HG03469 (cell line): ENCODE results near the gene PASD1.
A peak's percentile ranks its signal among the peaks of the same experiment; 100 is the strongest.
"Not testable (repeated sequence)": the region's sequence is repeated elsewhere in the genome, so short reads cannot be mapped to it uniquely, and the experiment has no call there.

Experiments
- ATAC-seq: cut with Tn5 transposase; IDR thresholded peaks from one replicate; pipeline ENCODE4 v1.9.1; 2021; ENCODE audit warnings: mild to moderate bottlenecking, moderate library complexity, moderate number of reproducible peaks; ENCODE audit not compliant: unreplicated experiment

PASD1 gene, protein sequence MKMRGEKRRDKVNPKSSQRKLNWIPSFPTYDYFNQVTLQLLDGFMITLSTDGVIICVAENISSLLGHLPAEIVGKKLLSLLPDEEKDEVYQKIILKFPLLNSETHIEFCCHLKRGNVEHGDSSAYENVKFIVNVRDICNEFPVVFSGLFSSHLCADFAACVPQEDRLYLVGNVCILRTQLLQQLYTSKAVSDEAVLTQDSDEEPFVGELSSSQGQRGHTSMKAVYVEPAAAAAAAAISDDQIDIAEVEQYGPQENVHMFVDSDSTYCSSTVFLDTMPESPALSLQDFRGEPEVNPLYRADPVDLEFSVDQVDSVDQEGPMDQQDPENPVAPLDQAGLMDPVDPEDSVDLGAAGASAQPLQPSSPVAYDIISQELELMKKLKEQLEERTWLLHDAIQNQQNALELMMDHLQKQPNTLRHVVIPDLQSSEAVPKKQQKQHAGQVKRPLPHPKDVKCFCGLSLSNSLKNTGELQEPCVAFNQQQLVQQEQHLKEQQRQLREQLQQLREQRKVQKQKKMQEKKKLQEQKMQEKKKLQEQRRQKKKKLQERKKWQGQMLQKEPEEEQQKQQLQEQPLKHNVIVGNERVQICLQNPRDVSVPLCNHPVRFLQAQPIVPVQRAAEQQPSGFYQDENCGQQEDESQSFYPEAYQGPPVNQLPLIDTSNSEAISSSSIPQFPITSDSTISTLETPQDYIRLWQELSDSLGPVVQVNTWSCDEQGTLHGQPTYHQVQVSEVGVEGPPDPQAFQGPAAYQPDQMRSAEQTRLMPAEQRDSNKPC

DNA sequence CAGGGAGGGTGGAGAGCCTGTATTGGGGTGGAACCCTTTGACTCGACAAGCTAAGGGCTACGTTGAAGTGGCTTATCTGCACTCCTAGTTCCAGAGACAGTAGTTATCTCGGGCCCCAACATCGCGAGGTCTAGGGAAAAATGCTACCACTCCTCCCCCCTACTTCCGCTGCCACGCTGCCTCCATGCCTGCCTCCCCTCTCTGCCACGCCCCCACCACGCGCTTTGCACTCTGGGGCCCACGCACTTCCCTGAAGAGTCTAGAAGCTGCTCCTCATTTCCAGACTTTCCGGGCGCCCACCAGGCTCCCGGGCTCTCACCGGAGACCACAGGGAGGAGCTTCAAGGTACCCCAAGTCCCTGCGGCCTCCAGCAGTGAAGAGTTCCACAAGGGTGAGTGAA is at the start of gene PASD1:
Gene PASD1, plus strand, starts transcription at position 227 of the 400 bp plus-strand sequence. CDS start 37,879 bp downstream, outside the sequence.
- no peak for ATAC-seq

DNA sequence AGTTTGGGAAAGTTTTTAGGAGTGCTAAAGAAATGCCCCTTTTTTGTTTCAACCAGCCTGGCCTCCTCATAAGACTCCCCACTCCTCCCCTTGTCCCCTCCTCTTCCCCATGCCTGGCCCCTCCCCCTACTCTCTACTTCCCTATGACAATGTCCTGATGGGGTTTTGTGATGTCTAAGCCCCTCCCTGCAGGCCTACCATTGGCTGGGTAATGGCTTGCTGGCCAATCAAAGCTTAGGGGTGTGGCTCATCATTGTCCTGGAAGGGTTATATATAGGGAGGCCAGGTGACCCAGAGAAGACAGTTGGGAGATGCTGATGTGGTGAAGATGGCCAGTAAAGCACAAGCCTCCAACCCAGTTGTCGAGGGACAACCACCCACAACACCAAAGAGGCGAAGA is 48.2 kb upstream of the PASD1 start:
- ATAC-seq = no peak

DNA sequence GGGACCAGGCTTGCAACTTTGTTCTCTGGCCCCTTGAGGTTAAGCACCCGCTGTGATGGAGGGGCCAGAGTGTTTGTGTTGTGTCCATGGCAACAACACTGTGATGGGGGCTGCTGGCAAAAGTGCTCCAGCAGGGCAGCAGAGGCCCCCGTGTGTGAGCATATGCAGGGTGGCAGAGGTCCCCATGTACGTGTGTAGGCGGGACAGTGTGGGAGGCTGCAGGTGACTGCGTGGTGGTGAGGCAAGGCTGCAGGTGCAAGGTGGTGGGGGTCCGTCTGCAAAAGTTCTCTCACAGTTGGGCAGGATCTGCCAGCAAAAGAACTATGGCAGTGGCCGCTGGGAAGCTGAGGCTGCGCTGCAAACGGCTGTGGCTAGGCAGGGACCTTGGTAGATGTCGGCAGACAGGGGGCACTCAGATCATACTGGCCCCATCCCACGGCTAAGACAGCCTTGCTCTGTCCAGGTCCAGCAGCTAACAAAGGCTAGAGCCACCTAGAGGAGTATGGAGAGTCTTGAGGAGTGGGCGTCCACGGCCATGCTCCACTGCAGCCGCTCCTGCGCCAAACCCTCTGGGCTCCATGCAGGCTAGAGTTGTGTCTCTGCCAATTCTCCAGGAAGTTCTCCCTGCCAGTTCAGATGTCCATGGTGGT is 46.8 kb upstream of the PASD1 start:
- ATAC-seq = no peak

DNA sequence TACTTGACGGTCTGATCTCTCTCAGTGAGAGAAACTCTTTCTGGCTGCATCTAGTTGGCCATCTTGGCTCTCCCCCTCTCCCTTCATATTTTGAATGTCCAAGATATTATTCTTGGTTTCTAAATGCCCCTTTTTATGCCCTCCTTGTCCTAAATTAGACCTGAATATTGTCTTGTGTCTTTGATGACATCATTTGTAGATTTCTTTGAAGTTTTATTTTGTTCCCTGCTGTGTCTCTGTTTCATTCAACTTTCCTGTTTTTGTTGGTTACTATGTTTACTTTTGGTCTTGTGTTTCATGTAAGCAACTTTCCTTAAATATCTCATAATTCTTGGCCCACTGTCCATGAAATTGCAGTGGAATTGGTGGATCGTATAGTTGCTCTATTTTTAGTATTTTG is 46.1 kb upstream of the PASD1 start:
- ATAC-seq = no peak

DNA sequence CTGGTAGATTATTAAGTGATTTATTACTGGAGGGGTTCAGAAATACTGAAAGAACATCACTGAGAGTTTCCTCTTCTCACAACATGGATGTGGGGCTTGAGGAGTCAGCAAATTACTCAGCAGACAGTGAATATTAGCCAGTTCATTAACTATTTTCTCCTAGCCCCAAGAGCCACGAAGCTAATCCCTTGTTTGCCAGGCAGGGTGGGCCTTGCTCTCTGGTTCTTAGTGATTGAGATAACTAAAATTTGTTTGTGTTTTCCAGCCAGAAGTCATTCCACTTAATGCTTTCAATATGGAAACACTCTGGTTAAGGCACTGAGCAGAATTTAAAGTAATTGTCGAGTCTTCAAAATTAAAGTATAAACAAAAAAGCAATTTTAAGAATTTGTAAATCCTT is 40.1 kb upstream of the PASD1 start:
- ATAC-seq = no peak

DNA sequence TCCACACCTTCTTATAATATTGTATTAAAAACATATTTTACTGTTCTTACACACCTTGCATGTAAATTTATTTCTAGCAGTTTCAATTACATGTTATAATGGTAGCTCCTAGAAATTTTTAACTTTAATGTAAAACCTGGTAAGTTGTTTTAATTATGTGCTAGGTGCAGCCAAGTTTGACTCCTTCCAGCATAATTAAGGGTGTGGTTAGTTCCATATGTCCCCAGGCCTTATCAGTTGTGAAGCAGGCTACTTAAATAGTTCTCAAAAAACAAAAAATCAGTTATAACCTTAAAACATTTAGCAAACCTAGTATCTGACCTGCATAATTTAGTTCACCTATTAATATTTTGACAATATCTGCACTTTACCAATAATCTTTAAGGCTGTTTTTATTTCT is 26.9 kb upstream of the PASD1 start:
- no peak for ATAC-seq

DNA sequence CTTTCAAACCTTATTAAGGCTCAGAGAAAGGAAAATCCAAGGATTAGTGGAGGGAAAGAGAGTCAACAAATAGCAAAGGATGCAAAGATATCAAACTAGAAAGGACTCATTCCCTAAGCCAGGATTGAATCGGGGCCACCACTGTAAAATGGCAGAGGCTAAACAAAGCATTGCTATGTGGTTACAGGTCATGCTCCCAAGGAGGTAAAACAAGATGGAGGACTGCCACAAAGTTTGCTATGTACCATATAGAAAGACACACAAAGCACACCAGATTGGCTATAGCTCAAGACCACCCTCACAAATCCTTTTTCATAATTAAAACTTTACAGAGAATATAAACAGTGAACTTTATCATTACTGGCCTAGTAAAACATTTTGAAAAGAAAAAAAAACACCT is 25.9 kb upstream of the PASD1 start:
- ATAC-seq = no peak

DNA sequence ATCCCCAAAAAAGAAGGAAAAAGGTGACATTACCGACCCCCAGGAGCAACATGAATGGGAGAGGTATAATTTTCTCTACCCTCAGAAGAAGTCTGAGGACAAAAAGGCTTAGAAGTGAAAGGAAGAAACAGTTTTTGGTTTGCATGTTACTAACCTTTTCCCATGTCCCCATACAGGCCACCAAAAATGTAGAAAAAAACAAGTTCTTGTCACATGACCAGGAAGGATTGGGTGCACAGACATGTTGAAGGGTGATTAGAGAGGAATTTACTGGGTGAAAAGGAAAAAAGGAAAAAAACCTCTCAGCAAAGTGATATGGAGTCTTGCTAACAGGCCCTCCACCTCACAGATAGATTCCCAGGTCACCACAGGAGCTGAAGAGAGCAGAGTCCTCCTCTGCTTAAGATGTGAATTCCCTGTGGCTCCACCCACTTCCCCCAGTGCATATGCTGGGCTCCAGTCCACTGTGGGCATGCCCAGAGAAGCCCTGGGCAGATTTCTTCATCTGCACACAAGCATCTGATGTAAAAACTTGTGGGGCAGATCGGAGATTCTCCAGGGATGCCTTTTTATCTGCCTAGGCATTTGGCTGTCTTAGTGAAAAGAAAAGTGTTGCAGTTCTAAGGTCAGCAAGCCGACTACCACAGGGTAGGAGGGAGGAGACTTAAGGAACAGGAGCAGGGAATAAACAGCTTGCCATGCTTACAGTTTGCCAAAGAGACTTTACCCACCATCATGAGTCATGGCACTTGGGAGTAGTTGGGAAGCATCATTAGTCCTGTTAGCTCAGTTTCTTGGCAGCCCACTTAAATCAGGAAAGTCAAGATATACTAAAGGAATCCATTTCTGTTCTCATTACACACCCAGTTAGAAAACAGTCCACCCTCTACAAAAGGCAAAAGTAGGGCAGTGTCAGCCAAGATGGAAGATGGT is 25.0 kb upstream of the PASD1 start:
- no peak for ATAC-seq

DNA sequence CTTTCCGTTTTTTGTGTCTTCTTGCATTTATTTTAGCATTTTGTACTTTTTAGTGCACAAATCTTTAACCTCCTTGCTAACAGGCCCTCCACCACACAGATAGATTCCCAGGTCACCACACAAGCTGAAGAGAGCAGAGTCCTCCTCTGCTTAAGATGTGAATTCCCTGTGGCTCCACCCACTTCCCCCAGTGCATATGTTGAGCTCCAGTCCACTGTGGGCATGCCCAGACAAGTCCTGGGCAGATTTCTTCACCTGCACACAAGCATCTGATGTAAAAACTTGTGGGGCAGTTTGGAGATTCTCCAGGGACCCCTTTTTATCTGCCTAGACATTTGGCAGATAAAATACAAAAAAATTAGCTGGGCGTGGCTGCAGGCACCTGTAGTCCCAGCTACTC is 19.8 kb upstream of the PASD1 start:
- ATAC-seq = peak; percentile 64

DNA sequence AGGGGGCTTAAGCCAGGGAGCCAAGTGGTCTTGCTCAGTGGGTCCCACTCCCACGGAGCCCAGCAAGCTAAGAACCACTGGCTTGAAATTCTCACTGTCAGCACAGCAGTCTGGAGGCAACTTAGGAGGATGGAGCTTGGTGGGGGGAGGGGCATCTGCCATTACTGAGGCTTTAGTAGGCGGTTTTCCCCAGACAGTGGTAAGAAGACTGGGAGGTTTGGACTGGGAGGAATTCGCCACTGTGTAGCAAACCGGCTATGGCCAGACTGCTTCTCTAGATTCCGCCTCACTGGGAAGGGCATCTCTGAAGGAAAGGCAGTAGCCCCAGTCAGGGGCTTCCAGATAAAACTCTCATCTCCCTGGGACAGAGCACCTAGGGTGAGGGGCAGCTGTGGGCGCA is 17.2 kb upstream of the PASD1 start:
- not testable (repeated sequence) for ATAC-seq

DNA sequence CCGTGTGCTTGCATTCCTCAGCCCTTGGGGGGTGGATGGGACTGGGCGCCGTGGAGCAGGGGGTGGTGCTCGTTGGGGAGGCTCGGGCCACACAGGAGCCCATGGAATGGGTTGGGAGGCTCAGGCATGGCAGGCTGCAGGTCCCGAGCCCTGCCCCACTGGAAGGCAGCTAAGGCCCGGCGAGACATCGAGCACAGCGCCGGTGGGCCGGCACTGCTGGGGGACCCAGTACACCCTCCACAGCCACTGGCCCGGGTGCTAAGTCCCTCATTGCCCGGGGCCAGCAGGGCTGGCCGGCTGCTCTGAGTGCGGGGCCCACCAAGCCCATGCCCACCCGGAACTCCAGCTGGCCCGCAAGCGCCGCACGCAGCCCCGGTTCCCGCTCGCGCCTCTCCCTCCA is 12.3 kb upstream of the PASD1 start:
- ATAC-seq = not testable (repeated sequence)

DNA sequence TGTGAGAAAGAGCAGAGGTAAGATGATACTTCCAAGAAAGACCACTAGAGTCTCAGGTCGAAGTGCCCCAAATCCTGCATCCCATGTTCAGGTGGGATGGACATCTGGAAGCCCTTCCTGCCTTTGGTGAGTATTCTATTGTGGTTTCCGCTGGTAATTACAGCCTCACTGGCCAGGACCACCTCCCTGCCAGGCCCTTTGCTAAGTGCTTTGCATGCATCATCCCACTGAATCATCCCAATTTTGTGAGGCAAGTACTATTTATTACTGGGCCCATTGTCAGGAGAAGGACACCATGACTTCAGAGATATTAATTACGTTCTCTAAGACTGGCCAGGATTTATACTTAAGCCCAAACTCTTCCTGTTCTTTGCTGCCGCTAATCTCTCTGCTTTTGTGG is 10.7 kb upstream of the PASD1 start:
- no peak for ATAC-seq

DNA sequence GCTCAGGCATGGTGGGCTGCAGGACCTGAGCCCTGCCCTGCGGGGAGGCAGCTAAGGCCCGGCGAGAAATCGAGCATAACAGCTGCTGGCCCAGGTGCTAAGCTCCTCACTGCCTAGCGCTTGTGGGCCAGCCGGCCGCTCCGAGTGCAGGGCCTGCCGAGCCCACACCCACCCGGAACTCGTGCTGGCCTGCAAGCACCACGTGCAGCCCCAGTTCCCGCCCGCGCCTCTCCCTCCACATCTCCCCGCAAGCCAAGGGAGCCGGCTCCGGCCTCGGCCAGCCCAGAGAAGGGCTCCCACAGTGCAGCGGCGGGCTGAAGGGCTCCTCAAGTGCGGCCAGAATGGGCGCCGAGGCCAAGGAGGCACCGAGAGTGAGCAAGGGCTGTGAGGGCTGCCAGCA is 8.2 kb upstream of the PASD1 start:
- ATAC-seq = not testable (repeated sequence)

DNA sequence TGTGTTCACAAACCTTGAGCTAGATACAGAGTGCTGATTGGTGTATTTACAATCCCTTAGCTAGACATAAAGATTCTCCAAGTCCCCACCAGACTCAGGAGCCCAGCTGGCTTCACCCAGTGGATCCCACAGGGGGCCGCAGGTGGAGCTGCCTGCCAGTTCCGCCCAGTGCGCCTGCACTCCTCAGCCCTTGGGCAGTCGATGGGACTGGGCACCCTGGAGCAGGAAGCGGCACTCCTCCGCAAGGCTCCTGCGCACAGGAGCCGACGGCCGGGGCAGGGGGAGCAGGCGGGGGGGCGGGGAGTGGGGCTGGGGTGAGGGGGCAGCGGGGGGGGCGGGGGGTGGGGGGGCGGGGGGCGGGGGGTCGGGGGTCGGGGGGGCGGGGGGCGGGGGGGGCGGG is 990 bp upstream of the PASD1 start:
- not testable (repeated sequence) for ATAC-seq

DNA sequence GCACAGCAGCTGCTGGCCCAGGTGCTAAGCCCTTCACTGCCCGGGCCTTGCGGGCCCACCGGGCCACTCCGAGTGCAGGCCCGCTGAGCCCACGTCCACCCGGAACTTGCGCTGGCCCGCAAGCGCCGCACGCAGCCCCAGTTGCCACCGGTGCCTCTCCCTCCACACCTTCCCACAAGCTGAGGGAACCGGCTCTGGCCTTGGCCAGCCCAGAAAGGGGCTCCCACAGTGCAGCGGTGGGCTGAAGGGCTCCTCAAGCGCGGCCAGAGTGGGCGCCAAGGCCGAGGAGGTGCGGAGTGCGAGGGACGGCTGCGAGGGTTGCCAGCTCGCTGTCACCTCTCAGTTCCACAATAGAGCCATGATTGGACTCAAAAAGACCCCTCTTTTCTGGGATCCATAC is 472 bp upstream of the PASD1 start:
- not testable (repeated sequence) for ATAC-seq

DNA sequence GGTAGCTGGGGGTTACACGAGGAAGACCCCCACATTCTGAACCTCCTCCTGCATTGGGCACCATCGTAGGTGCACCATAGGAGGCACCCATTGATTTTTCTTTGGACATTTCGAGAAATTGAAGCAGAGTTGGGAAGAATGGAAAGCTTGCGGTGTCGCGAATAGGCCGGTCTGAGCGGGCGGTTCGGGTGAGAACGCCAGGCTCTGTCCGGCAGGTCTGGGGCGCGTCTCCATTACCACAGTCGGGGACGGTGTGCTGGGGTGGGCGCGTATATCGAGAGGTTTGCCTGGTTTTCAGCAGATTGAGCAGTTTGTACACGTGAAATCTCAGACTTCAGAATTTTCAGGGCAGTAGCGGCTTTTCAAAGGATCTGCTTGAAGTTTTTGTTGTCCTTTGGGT is 560 bp downstream of the PASD1 start:
- no peak for ATAC-seq

DNA sequence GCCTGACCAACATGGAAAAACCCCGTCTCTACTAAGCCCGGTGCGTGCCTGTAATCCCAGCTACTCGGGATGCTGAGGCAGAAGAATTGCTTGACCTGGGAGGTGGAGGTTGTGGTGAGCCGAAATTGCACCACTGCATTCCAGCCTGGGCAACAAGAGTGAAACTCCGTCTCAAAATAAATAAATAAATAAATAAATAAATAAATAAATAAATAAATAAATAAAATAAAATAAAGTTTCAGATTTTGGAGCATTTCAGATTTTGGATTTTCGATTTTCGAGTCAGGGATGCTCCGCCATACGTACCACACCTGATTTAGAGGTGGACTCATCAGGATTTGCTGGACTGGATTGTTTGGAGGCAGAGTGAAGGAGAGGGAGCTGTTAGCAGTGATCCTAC is 3.4 kb downstream of the PASD1 start:
- not testable (repeated sequence) for ATAC-seq

DNA sequence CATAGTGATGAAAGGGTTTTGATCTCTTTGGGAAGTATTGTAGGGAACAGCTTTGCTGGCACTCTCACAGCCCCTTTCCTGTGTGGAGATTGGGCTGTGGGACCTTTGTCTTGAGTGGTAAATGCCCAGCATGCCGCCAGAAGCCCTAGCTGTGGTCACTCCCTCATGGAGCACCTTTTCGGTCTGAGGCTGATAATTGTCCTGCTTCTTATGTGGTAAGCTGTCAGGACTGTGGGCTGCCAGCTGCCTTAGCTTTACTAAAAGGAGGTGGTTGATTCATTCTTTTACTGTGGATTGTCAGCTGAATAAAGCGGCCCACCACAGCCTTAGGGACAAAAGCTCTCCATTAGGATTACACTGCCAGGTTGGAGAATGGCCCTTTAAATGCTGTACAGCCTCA is 7.1 kb downstream of the PASD1 start:
- no peak for ATAC-seq

DNA sequence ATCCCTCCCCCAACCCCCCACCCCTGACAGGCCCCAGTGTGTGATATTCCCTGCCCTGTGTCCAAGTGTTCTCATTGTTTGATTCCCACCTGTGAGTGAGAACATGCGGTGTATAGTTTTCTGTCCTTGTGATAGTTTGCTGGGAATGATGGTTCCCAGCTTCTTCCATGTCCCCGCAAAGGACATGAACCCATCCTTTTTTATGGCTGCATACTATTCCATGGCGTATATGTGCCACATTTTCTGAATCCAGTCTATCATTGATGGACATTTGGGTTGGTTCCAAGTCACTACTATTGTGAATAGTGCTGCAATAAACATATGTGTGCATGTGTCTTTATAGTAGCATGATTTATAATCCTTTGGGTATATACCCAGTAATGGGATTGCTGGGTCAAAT is 29.9 kb downstream of the PASD1 start:
- ATAC-seq = not testable (repeated sequence)

DNA sequence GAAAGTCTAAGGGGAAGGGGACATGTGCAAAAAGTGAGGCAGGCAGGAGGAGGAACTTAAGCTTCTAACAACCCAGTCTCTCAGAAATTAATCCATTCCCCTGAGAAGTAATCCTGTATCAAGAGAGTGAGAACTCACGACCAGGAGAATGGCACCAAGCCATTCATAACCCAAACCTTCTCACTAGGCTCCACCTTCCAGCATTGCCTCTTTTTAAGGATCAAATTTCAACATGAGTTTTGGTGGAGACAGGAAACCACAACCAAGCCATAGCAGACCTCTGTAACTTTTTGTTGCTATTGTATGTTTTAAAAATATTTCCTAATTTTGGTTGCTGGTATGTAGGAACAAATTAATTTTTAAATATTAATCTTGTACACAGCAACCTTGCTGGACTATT is 32.8 kb downstream of the PASD1 start:
- no peak for ATAC-seq

DNA sequence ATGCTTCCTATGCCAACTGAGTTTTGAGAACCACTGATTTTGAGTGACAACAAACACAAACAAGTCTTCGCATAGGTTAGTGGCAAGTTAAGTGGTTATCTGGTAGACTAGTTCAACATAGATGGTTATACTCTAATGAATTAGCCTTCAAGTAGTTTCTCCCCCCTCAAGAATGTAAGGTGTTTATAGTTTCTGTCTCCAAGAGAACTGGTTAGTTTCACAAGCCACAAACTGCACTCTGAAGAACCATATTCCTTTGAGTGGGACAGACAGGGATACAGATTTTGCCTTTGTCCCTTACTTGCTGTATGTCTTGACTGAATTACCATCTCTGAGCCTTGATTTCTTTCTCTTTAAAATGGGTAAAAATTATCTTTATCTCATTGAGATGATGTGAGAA is 41.5 kb downstream of the PASD1 start:
- no peak for ATAC-seq
